T-cell (primary cell): ENCODE data around the gene SDCBP2. TPM values are rescaled to one million over a fixed set of nuclear protein-coding genes. Genes with fewer than 3 reads are reported as not detected.

Experiments used
- ATAC-seq, 4 experiments: fragments of 200-7000 bp in 3 of 4; fragments of 150-1000 bp in 1 of 4; cut with Tn5 transposase; replicated peaks in 1 of 4; 1 replicate in 3 of 4; 2 replicates in 1 of 4; pipeline ENCODE4 v1.10.0; 2021; ENCODE audit warnings: moderate library complexity in 3 of 4, mild to moderate bottlenecking in 2 of 4, moderate number of reproducible peaks in 1 of 4
- CTCF ChIA-PET, 2 donors: fragments of 300-600 bp; sonication (Branson Sonifier 250); formaldehyde crosslinking; loops; one replicate each; lab custom pipeline; 2022; ENCODE audit warnings: antibody characterized with exemption in 2 of 2; lab: Charles Lee
- POLR2A ChIA-PET, 2 donors: fragments of 300-600 bp; sonication (Branson Sonifier 250); formaldehyde crosslinking; loops; one replicate each; lab custom pipeline; 2022; ENCODE audit warnings: antibody characterized with exemption in 2 of 2; lab: Charles Lee
- DNase-seq, 35 experiments: peaks; one replicate each; pipeline versions ENCODE4 v3.0.0 to v3.0.0-alpha.2; 2013 to 2023
- H3K27ac ChIP-seq: one replicate; pipeline ENCODE4 v1.5.1; 2013; ENCODE audit warnings: low read length
- H3K27me3 ChIP-seq, 2 experiments: replicated peaks in 1 of 2; 1 replicate in 1 of 2; 2 replicates in 1 of 2; pipeline versions ENCODE4 v1.6.1 to v1.7.0; 2013; ENCODE audit warnings: low read length in 1 of 2, mixed read lengths in 1 of 2; ENCODE audit not compliant: control insufficient read depth in 2 of 2, insufficient read depth in 2 of 2; ENCODE audit errors: extremely low read depth in 1 of 2
- H3K36me3 ChIP-seq, 2 donors: 1 replicate in 1 of 2; 2 replicates in 1 of 2; pipeline versions ENCODE4 v1.6.1 to v1.7.0; 2013; ENCODE audit warnings: low read length in 1 of 2; ENCODE audit not compliant: control insufficient read depth in 2 of 2, insufficient read depth in 1 of 2; ENCODE audit errors: extremely low read depth in 1 of 2
- H3K4me1 ChIP-seq, 2 experiments: 1 replicate in 1 of 2; 2 replicates in 1 of 2; pipeline versions ENCODE4 v1.6.1 to v1.7.0; 2013; ENCODE audit warnings: low read length in 2 of 2, mixed read lengths in 1 of 2; ENCODE audit not compliant: insufficient read depth in 2 of 2, control insufficient read depth in 1 of 2; ENCODE audit errors: extremely low read depth in 1 of 2
- H3K4me3 ChIP-seq, 2 donors: 1 replicate in 1 of 2; 2 replicates in 1 of 2; pipeline versions ENCODE4 v1.5.1 to v1.7.0; 2013; ENCODE audit warnings: mild to moderate bottlenecking in 2 of 2, low read length in 1 of 2, moderate library complexity in 1 of 2; ENCODE audit not compliant: control insufficient read depth in 1 of 2; ENCODE audit errors: extremely low read depth in 1 of 2
- H3K9me3 ChIP-seq: 2 replicates; pipeline ENCODE4 v1.7.0; 2013
- H3K27ac Mint-ChIP-seq, 2 donors: one replicate each; pipeline ENCODE4 v1.8.0; 2020 to 2021; ENCODE audit warnings: mild to moderate bottlenecking in 2 of 2, mixed read lengths in 2 of 2
- H3K27me3 Mint-ChIP-seq, 2 donors: one replicate each; pipeline ENCODE4 v1.8.0; 2021 to 2022; ENCODE audit warnings: mixed read lengths in 2 of 2
- H3K36me3 Mint-ChIP-seq: one replicate; pipeline ENCODE4 v1.8.0; 2021; ENCODE audit warnings: mixed read lengths
- H3K4me1 Mint-ChIP-seq, 3 donors: one replicate each; pipeline ENCODE4 v1.8.0; 2020 to 2022; ENCODE audit warnings: mixed read lengths in 3 of 3, mild to moderate bottlenecking in 1 of 3
- H3K4me3 Mint-ChIP-seq, 3 donors: one replicate each; pipeline ENCODE4 v1.8.0; 2020 to 2022; ENCODE audit warnings: mild to moderate bottlenecking in 3 of 3, mixed read lengths in 3 of 3, moderate library complexity in 3 of 3
- H3K9me3 Mint-ChIP-seq, 3 donors: one replicate each; pipeline ENCODE4 v1.8.0; 2020 to 2022; ENCODE audit warnings: mixed read lengths in 3 of 3
- WGBS: methylation state at CpG from one replicate; pipeline ENCODE4 v1.1.5; 2013; ENCODE audit warnings: missing lambda C conversion rate; ENCODE audit not compliant: insufficient coverage; 5-methylcytosine and 5-hydroxymethylcytosine counted together
- total RNA-seq, 35 experiments: library from RNA in 6 of 35; stranded (reverse) in 6 of 35; fragments of 120-200 nt in 1 of 35; gene quantifications; one replicate each; pipeline versions ENCODE4 v1.2.1 to v1.2.4 and lab custom pipeline; 2013 to 2026

Gene SDCBP2
- total RNA-seq, 5 donors from 2014 or later (not counting 1 experiment from before 2014, with no cell fraction given) = 1.1 to 2.4 (median 2.2) TPM

- DNase-seq = no peak
- Mint-ChIP-seq H3K27ac (no peak overlapping the region), H3K36me3 (no peaks in the 10 kb centered on the region), H3K27me3 (no peaks in the 10 kb centered on the region), H3K9me3 (no peaks in the 10 kb centered on the region), H3K4me1 (peaks cover 24 to 28% (median 26%) of the 10 kb centered on the region in 3 donors), H3K4me3 (no peak overlapping the region)
- no peak for ATAC-seq
- Histone ChIP-seq H3K36me3 (peaks cover 6 to 13% of the 10 kb centered on the region in 2 donors), H3K27ac (no peak overlapping the region), H3K27me3 (no peaks in the 10 kb centered on the region), H3K9me3 (no peaks in the 10 kb centered on the region), H3K4me3 (no peak overlapping the region), H3K4me1 (peaks cover 0 to 14% of the 10 kb centered on the region in 2 experiments)
- WGBS = no CpG with 5 or more reads among the region's 5 CpGs
- ChIA-PET CTCF (interaction anchor here in 1 of 2 donors (0.6 kb wide), 1 partner anchor 49 kb away, joined by 6 read pairs; no protein-coding TSS in a partner anchor), POLR2A (no interaction called here)
Observed at GRCh38 chr20:1337441-1337840, 8.5 kb upstream of the SDCBP2 start.

DNA sequence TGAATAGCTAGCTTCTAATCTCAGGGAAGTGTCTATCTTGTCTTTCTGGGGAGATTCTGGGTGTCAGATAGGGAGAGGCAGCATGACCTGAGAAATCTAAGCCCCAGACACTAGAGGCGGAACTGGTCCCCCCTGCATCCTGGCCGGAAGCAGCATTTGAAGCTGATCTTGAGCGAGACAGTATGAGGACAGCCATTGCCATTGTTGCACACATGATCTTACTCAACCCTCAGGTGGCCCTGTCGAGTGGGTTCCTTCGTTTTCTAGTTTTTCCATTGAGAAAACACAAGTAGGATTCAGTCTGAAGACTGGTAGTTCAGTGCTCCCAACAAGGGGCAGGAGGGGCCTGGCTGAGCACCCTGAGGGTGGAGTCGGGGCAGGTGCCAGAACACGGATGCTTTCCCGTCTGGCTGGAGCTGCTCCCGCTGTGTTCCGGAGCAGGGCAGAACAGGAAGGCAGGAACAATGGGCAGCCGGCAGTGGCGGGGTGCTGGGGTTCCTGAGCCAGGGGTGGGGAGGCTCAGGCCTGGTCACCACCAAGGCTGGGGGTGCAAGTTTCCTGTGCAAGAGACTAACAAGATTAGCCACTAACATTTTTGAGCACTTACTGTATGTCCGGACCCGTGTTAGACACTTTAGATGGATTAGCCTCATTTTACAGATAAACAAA lies 7.9 kb upstream of the SDCBP2 start:
- CTCF ChIA-PET = no interaction called here
- Histone ChIP-seq H3K4me3 (no peak overlapping the region), H3K9me3 (no peaks in the 10 kb centered on the region), H3K27me3 (no peaks in the 10 kb centered on the region), H3K36me3 (peaks cover 6 to 13% of the 10 kb centered on the region in 2 donors), H3K27ac (no peak overlapping the region), H3K4me1 (peaks cover 0 to 14% of the 10 kb centered on the region in 2 experiments)
- peak in 11 of 35 experiments; percentile 9 to 33 (median 21) for DNase-seq
- Mint-ChIP-seq H3K9me3 (no peaks in the 10 kb centered on the region), H3K36me3 (peaks cover 4% of the 10 kb centered on the region), H3K4me1 (peaks cover 25 to 33% (median 26%) of the 10 kb centered on the region in 3 donors), H3K27me3 (no peaks in the 10 kb centered on the region), H3K4me3 (peak overlapping the region in 2 of 3 donors; percentile 37 to 60), H3K27ac (peak overlapping the region; percentile 37 to 82)
- 73% methylated on average over 12 of the region's 14 CpGs for WGBS
- POLR2A ChIA-PET = no interaction called here
- ATAC-seq = peak; percentile 50 to 83 (median 74)

DNA sequence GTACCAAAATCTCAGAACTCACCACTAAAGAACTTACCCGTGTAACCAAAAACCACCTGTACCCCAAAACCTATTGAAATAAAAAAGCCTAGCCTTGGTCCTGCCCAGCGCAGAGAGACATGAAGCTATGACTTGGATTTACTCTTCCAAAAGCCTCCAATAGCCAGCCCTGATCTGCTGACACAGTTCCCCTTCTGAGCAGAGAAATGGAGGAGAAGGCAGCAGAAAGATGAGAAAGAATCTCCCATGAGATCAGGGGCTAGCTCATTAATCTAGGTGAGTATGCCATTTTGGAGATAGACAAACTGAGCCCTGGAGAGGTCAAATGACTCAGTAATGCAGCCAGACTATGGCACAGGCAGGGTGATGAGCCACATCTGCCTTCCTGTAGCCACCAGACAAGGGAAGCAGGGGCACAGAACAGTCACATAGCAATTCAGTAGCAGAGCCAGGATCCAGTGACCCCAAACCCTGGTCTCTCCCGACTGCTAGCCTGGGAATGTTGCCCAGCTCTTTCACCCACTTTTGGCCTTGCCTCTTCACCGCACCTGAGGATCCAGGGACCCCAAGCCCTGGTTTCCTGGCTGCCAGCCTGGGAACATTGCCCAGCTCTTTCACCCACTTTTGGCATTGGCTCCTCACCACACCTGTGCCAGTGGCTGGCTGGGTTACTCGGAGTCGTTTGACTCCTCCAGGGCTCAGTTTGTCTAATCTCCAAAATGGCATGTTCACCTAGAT lies 7.2 kb upstream of the SDCBP2 start:
- H3K4me3 ChIP-seq = no peak overlapping the region
- peak overlapping the region in 1 of 3 donors; percentile 60 for H3K4me3 Mint-ChIP-seq
- WGBS = 95% methylated on average over 2 of the region's 6 CpGs
- no peaks in the 10 kb centered on the region for H3K27me3 ChIP-seq
- CTCF ChIA-PET = no interaction called here
- ATAC-seq (no peak), DNase-seq (no peak)
- peaks cover 6 to 13% of the 10 kb centered on the region in 2 donors for H3K36me3 ChIP-seq
- no peaks in the 10 kb centered on the region for H3K9me3 ChIP-seq
- peak overlapping the region; percentile 37 to 82 for H3K27ac Mint-ChIP-seq
- H3K9me3 Mint-ChIP-seq = no peaks in the 10 kb centered on the region
- H3K27ac ChIP-seq = no peak overlapping the region
- H3K36me3 Mint-ChIP-seq = peaks cover 8% of the 10 kb centered on the region
- POLR2A ChIA-PET = interaction anchor here in 1 of 2 donors (0.6 kb wide), 1 partner anchor 57 kb away, joined by 3 read pairs; no protein-coding TSS in a partner anchor
- no peaks in the 10 kb centered on the region for H3K27me3 Mint-ChIP-seq
- H3K4me1 Mint-ChIP-seq = peaks cover 29 to 40% (median 30%) of the 10 kb centered on the region in 3 donors
- peaks cover 0 to 14% of the 10 kb centered on the region in 2 experiments for H3K4me1 ChIP-seq

DNA sequence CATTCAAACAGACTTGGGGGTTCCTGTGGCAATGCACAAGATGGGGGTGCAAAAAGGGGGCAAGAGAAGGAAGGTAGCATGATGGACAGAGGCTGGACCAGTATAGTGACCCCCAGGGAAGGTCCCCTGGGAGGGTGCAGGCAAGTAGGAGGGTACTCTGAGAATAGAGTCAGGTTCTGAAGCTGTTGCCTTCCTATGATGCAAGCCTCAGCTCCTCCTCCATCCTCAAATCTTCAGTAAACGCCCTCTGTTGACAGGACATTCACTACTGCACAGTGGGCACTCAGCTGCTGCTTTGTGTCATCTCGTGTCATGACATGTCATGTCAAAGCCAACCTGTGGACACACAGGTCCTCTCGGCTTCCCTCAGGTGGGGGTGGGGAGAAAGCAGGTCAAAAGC lies 5.8 kb upstream of the SDCBP2 start:
- ChIA-PET POLR2A (no interaction called here), CTCF (no interaction called here)
- H3K9me3 Mint-ChIP-seq = no peaks in the 10 kb centered on the region

GRCh38 chr20:1334370-1334731 lies 5.4 kb upstream of the SDCBP2 start:
- ATAC-seq = no peak
- ChIA-PET CTCF (no interaction called here), POLR2A (no interaction called here)
- Mint-ChIP-seq H3K27me3 (no peaks in the 10 kb centered on the region), H3K9me3 (no peaks in the 10 kb centered on the region), H3K36me3 (peaks cover 8% of the 10 kb centered on the region), H3K4me3 (no peak overlapping the region), H3K27ac (no peak overlapping the region), H3K4me1 (peaks cover 46 to 58% (median 47%) of the 10 kb centered on the region in 3 donors)
- Histone ChIP-seq H3K36me3 (peaks cover 6 to 13% of the 10 kb centered on the region in 2 donors), H3K27me3 (no peaks in the 10 kb centered on the region), H3K9me3 (no peaks in the 10 kb centered on the region), H3K4me3 (no peak overlapping the region), H3K27ac (no peak overlapping the region), H3K4me1 (peaks cover 6 to 27% of the 10 kb centered on the region in 2 experiments)
- DNase-seq = no peak
- WGBS = 100% methylated on average over 1 of the region's 4 CpGs

More for the DNA sequence above, 5.8 kb upstream of the SDCBP2 start:
- no peak overlapping the region for H3K27ac ChIP-seq
- H3K36me3 ChIP-seq = peaks cover 6 to 13% of the 10 kb centered on the region in 2 donors
- Mint-ChIP-seq H3K27ac (no peak overlapping the region), H3K27me3 (no peaks in the 10 kb centered on the region), H3K4me3 (no peak overlapping the region), H3K4me1 (peaks cover 42 to 53% (median 43%) of the 10 kb centered on the region in 3 donors), H3K36me3 (peaks cover 8% of the 10 kb centered on the region)
- H3K9me3 ChIP-seq = no peaks in the 10 kb centered on the region
- DNase-seq (no peak), ATAC-seq (no peak)
- no peak overlapping the region for H3K4me3 ChIP-seq
- WGBS = 69% methylated on average over 2 of the region's 3 CpGs
- peaks cover 3 to 27% of the 10 kb centered on the region in 2 experiments for H3K4me1 ChIP-seq
- H3K27me3 ChIP-seq = no peaks in the 10 kb centered on the region

- H3K27me3 Mint-ChIP-seq = no peaks in the 10 kb centered on the region
- WGBS = 96% methylated on average over 8 of the region's 11 CpGs
- DNase-seq (no peak), ATAC-seq (no peak)
- no peak overlapping the region for H3K27ac ChIP-seq
- peaks cover 7 to 32% of the 10 kb centered on the region in 2 experiments for H3K4me1 ChIP-seq
- H3K9me3 Mint-ChIP-seq = no peaks in the 10 kb centered on the region
- no peak overlapping the region for H3K4me3 ChIP-seq
- ChIA-PET POLR2A (no interaction called here), CTCF (no interaction called here)
- H3K27me3 ChIP-seq = no peaks in the 10 kb centered on the region
- H3K36me3 Mint-ChIP-seq = peaks cover 8% of the 10 kb centered on the region
- H3K4me1 Mint-ChIP-seq = peaks cover 50 to 60% (median 52%) of the 10 kb centered on the region in 3 donors
- no peak overlapping the region for H3K4me3 Mint-ChIP-seq
- H3K9me3 ChIP-seq = no peaks in the 10 kb centered on the region
- peaks cover 6 to 16% of the 10 kb centered on the region in 2 donors for H3K36me3 ChIP-seq
- H3K27ac Mint-ChIP-seq = peak overlapping the region in 1 of 2 donors; percentile 5
Observed at GRCh38 chr20:1333462-1334369, 4.8 kb upstream of the SDCBP2 start.
